ENCODE measurements around the gene TMEM184B.

GRCh38 chr22:38204784-38205183 lies 68.0 kb downstream of the TMEM184B start:
- TF ChIP-seq POLR2A (IDR thresholded peaks at IDR 0.05) (no peak), CTCF (IDR thresholded peaks at IDR 0.05) (no peak)
